ENCODE results near the gene SPOCD1.

The SPOCD1 gene

DNA sequence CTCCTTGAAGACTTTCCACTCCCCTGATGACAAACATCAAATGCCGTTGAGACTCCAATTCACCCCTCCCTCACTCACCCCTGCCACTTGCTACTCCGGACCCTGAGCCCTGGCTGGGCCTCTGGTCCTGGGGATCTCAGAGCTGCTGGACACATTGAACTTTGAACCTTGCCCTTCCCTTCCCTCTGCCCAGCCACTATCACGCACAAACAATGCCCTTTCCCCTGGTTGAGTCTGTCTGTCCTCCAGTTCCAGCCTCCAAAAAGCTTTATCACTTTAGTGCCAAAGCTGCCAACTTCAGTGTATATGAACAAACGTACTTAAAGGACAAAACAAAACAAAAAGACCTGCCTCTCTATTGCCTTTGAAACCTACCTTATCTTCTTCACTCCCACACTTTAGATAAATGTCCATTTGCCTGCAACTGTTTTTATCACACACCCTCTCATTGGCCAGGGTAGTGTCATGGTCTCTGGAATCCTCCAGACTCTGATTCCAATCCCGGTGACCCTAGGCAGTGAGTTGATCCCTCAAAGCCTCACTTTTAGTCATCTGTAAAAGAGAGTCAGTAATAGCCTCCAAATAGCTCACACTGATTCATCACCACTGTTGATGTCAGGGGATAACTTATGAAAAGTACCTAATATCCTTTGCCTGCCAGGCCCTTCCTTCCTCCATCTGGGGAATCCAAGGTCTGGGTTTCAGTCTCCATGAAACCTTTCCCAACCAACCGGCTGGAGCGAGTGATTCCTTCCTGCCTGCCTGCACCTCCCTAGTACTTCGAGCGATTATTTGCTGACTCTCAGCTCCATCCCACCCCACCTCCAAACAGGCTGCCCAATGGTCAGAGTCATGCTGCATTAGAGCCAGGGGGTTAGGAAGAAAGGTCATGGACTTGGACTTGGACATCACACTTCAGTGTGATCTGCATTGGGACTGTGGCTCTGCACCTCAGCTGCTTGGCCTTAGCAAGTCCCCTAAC lies 15.9 kb upstream of the SPOCD1 start:
- POLR2A ChIA-PET = interaction anchor here (0.6 to 0.9 kb wide), 2 partner anchors 16 to 288 kb away, joined by 3 read pairs; partner anchors contain the start of gene SPOCD1
- no peaks in the 10 kb centered on the region for H3K9me3 ChIP-seq (ENCODE audit: control insufficient read depth, insufficient read depth, low read depth, low read length)
- H3K36me3 ChIP-seq (ENCODE audit: control insufficient read depth in 2 of 2, insufficient read depth in 1 of 2, low read length in 2 of 2) = no peaks in the 10 kb centered on the region
- H3K4me3 ChIP-seq (ENCODE audit: low read depth, low read length) = no peak overlapping the region
- no peak for TF ChIP-seq REPIN1 (tag by site-specific recombination; IDR thresholded peaks at IDR 0.05; ENCODE audit: low read depth)
- TF ChIP-seq ZNF426 (tag by site-specific recombination; IDR thresholded peaks at IDR 0.05) = no peak
- TF ChIP-seq, protein P1, sequence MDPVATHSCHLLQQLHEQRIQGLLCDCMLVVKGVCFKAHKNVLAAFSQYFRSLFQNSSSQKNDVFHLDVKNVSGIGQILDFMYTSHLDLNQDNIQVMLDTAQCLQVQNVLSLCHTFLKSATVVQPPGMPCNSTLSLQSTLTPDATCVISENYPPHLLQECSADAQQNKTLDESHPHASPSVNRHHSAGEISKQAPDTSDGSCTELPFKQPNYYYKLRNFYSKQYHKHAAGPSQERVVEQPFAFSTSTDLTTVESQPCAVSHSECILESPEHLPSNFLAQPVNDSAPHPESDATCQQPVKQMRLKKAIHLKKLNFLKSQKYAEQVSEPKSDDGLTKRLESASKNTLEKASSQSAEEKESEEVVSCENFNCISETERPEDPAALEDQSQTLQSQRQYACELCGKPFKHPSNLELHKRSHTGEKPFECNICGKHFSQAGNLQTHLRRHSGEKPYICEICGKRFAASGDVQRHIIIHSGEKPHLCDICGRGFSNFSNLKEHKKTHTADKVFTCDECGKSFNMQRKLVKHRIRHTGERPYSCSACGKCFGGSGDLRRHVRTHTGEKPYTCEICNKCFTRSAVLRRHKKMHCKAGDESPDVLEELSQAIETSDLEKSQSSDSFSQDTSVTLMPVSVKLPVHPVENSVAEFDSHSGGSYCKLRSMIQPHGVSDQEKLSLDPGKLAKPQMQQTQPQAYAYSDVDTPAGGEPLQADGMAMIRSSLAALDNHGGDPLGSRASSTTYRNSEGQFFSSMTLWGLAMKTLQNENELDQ (tag by site-specific recombination; IDR thresholded peaks at IDR 0.05; ENCODE audit: low read depth) = no peak
- TF ChIP-seq ZNF510 (tag by site-specific recombination; IDR thresholded peaks at IDR 0.05; ENCODE audit: insufficient replicate concordance) = no peak
- TF ChIP-seq ZNF248 (tag by site-specific recombination; IDR thresholded peaks at IDR 0.05) = no peak
- TF ChIP-seq SALL2 (tag by site-specific recombination; IDR thresholded peaks at IDR 0.05; ENCODE audit: borderline replicate concordance) = no peak
- TF ChIP-seq, protein P2, sequence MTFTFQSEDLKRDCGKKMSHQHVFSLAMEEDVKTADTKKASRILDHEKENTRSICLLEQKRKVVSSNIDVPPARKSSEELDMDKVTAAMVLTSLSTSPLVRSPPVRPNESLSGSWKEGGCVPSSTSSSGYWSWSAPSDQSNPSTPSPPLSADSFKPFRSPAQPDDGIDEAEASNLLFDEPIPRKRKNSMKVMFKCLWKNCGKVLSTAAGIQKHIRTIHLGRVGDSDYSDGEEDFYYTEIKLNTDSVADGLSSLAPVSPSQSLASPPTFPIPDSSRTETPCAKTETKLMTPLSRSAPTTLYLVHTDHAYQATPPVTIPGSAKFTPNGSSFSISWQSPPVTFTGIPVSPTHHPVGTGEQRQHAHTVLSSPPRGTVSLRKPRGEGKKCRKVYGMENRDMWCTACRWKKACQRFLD (tag by site-specific recombination; IDR thresholded peaks at IDR 0.05) = no peak
- TF ChIP-seq GLI2 (tag by site-specific recombination; IDR thresholded peaks at IDR 0.05; ENCODE audit: borderline replicate concordance, low read depth) = no peak
- TF ChIP-seq ZNF157 (tag by site-specific recombination; IDR thresholded peaks at IDR 0.05) = no peak
- TF ChIP-seq ZNF169 (tag by site-specific recombination; IDR thresholded peaks at IDR 0.05) = no peak
- TF ChIP-seq, protein P3, sequence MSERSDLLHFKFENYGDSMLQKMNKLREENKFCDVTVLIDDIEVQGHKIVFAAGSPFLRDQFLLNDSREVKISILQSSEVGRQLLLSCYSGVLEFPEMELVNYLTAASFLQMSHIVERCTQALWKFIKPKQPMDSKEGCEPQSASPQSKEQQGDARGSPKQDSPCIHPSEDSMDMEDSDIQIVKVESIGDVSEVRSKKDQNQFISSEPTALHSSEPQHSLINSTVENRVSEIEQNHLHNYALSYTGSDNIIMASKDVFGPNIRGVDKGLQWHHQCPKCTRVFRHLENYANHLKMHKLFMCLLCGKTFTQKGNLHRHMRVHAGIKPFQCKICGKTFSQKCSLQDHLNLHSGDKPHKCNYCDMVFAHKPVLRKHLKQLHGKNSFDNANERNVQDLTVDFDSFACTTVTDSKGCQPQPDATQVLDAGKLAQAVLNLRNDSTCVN (tag by site-specific recombination; optimal IDR thresholded peaks at IDR 0.05) = no peak
- TF ChIP-seq ZNF394 (tag by site-specific recombination; IDR thresholded peaks at IDR 0.05; ENCODE audit: borderline replicate concordance) = no peak
- no peak for TF ChIP-seq ZNF623 (tag by site-specific recombination; IDR thresholded peaks at IDR 0.05)
- no peak for TF ChIP-seq SP3 (tag by site-specific recombination; IDR thresholded peaks at IDR 0.05)
- TF ChIP-seq ZNF274 (IDR thresholded peaks at IDR 0.05; ENCODE audit: low read length) = no peak
- no peak for TF ChIP-seq ZNF274 (tag by site-specific recombination; IDR thresholded peaks at IDR 0.05; ENCODE audit: borderline replicate concordance)
- no peak for TF ChIP-seq HOXC10 (CRISPR knock-in tag; IDR thresholded peaks at IDR 0.05)
- TF ChIP-seq, protein P4, sequence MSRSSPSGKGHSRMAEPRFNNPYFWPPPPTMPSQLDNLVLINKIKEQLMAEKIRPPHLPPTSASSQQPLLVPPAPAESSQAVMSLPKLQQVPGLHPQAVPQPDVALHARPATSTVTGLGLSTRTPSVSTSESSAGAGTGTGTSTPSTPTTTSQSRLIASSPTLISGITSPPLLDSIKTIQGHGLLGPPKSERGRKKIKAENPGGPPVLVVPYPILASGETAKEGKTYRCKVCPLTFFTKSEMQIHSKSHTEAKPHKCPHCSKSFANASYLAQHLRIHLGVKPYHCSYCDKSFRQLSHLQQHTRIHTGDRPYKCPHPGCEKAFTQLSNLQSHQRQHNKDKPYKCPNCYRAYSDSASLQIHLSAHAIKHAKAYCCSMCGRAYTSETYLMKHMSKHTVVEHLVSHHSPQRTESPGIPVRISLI (tag by site-specific recombination; IDR thresholded peaks at IDR 0.05) = no peak
- no peak for TF ChIP-seq ZNF707 (tag by site-specific recombination; IDR thresholded peaks at IDR 0.05)
- CTCF ChIA-PET = interaction anchor here (0.9 kb wide), 1 partner anchor 14 kb away, joined by 3 read pairs; no protein-coding TSS in a partner anchor
- no peak overlapping the region for H3K27ac ChIP-seq (ENCODE audit: extremely low read depth, low read depth, low read length)
- H3K4me1 ChIP-seq (ENCODE audit: control insufficient read depth, insufficient read depth, low read length) = no peaks in the 10 kb centered on the region

Data from HEK293 (cell line).